ENCODE data around the gene PTPN23. TPM values are rescaled to one million over a fixed set of nuclear protein-coding genes. Genes with fewer than 3 reads are reported as not detected.

Gene PTPN23
- total and polyA plus RNA-seq, 2 donors from 2014 or later, result 12.6 to 48.5 TPM

- Histone ChIP-seq H3K4me1 (ENCODE audit: control insufficient read depth in 2 of 3, insufficient read depth in 2 of 3, low read depth in 1 of 3, low read length in 3 of 3) (no peaks in the 10 kb centered on the region), H3K27me3 (ENCODE audit: control insufficient read depth, insufficient read depth, low read length) (no peaks in the 10 kb centered on the region), H3K27ac (ENCODE audit: low read depth in 2 of 2, low read length in 2 of 2) (no peak overlapping the region), H3K36me3 (ENCODE audit: control insufficient read depth in 2 of 3, insufficient read depth in 3 of 3, low read length in 3 of 3) (peaks cover 3 to 35% (median 16%) of the 10 kb centered on the region in 3 donors), H3K9me3 (ENCODE audit: control insufficient read depth in 2 of 3, insufficient read depth in 1 of 3, low read length in 3 of 3) (no peaks in the 10 kb centered on the region), H3K9ac (ENCODE audit: low read length in 3 of 3) (no peak overlapping the region), H3K4me3 (ENCODE audit: low read length in 3 of 3) (no peak overlapping the region)
- TF ChIP-seq CTCF (IDR thresholded peaks at IDR 0.05; ENCODE audit: borderline replicate concordance, extremely low read depth, insufficient read depth), result no peak
- intact Hi-C loops (cut with DNase I), result no loop called here
- FAIRE-seq (no peak), DNase-seq (no peak)
These were observed 34.1 kb downstream of the PTPN23 start for GRCh38 chr3:47414666-47415587.

- DNase-seq, result no peak
- peaks cover 3 to 42% (median 16%) of the 10 kb centered on the region in 3 donors for H3K36me3 ChIP-seq (ENCODE audit: control insufficient read depth in 2 of 3, insufficient read depth in 3 of 3, low read length in 3 of 3)
- no peak for FAIRE-seq
- H3K9me3 ChIP-seq (ENCODE audit: control insufficient read depth in 2 of 3, insufficient read depth in 1 of 3, low read length in 3 of 3), result no peaks in the 10 kb centered on the region
- H3K4me1 ChIP-seq (ENCODE audit: control insufficient read depth in 2 of 3, insufficient read depth in 2 of 3, low read depth in 1 of 3, low read length in 3 of 3), result peaks cover 0 to 3% (median 0%) of the 10 kb centered on the region in 3 donors
- TF ChIP-seq CTCF (IDR thresholded peaks at IDR 0.05; ENCODE audit: borderline replicate concordance, extremely low read depth, insufficient read depth), result no peak
- no peak overlapping the region for H3K9ac ChIP-seq (ENCODE audit: low read length in 3 of 3)
- no peaks in the 10 kb centered on the region for H3K27me3 ChIP-seq (ENCODE audit: control insufficient read depth, insufficient read depth, low read length)
- H3K27ac ChIP-seq (ENCODE audit: low read depth in 2 of 2, low read length in 2 of 2), result no peak overlapping the region
- intact Hi-C loops (cut with DNase I), result no loop called here
- no peak overlapping the region for H3K4me3 ChIP-seq (ENCODE audit: low read length in 3 of 3)
These were observed 35.2 kb downstream of the PTPN23 start for GRCh38 chr3:47416041-47416440.

- no peak for TF ChIP-seq CTCF (IDR thresholded peaks at IDR 0.05; ENCODE audit: borderline replicate concordance, extremely low read depth, insufficient read depth)
- Histone ChIP-seq H3K9me3 (ENCODE audit: control insufficient read depth in 2 of 3, insufficient read depth in 1 of 3, low read length in 3 of 3) (no peaks in the 10 kb centered on the region), H3K4me1 (ENCODE audit: control insufficient read depth in 2 of 3, insufficient read depth in 2 of 3, low read depth in 1 of 3, low read length in 3 of 3) (peaks cover 0 to 20% (median 13%) of the 10 kb centered on the region in 3 donors), H3K27me3 (ENCODE audit: control insufficient read depth, insufficient read depth, low read length) (no peaks in the 10 kb centered on the region), H3K9ac (ENCODE audit: low read length in 3 of 3) (no peak overlapping the region), H3K27ac (ENCODE audit: low read depth in 2 of 2, low read length in 2 of 2) (no peak overlapping the region), H3K4me3 (ENCODE audit: low read length in 3 of 3) (no peak overlapping the region), H3K36me3 (ENCODE audit: control insufficient read depth in 2 of 3, insufficient read depth in 3 of 3, low read length in 3 of 3) (peaks cover under 1 to 33% (median 14%) of the 10 kb centered on the region in 3 donors)
- intact Hi-C loops (cut with DNase I), result no loop called here
- FAIRE-seq (no peak), DNase-seq (no peak)
These were observed 37.6 kb downstream of the PTPN23 start for GRCh38 chr3:47418167-47419082.
